Skin of body (tissue), 2 donors: ENCODE measurements around the gene ZBTB20. TPM values are rescaled to one million over a fixed set of nuclear protein-coding genes. Genes with fewer than 3 reads are reported as not detected.

ENCODE experiments used
- DNase-seq: peaks from one replicate; lab custom pipeline; 2025; lab: John Stamatoyannopoulos, UW
- total RNA-seq: library from RNA; depleted of rRNA; stranded (reverse); fragments of >200 nt; gene quantifications from one replicate; pipeline ENCODE4 v1.2.3, GENCODE V29; 2014

The ZBTB20 gene
- total RNA-seq, 1 donor from 2014 or later, result 45.8 TPM

- DNase-seq, result no peak
Measured at GRCh38 chr3:114417675-114418074, 729.4 kb downstream of the ZBTB20 start.

- no peak for DNase-seq
Measured at GRCh38 chr3:114417265-114417664, 729.8 kb downstream of the ZBTB20 start.

GRCh38 chr3:114411811-114412803 lies 735.0 kb downstream of the ZBTB20 start:
- DNase-seq, result no peak

GRCh38 chr3:114411190-114411668 lies 735.9 kb downstream of the ZBTB20 start:
- DNase-seq, result peak; percentile 81

DNA sequence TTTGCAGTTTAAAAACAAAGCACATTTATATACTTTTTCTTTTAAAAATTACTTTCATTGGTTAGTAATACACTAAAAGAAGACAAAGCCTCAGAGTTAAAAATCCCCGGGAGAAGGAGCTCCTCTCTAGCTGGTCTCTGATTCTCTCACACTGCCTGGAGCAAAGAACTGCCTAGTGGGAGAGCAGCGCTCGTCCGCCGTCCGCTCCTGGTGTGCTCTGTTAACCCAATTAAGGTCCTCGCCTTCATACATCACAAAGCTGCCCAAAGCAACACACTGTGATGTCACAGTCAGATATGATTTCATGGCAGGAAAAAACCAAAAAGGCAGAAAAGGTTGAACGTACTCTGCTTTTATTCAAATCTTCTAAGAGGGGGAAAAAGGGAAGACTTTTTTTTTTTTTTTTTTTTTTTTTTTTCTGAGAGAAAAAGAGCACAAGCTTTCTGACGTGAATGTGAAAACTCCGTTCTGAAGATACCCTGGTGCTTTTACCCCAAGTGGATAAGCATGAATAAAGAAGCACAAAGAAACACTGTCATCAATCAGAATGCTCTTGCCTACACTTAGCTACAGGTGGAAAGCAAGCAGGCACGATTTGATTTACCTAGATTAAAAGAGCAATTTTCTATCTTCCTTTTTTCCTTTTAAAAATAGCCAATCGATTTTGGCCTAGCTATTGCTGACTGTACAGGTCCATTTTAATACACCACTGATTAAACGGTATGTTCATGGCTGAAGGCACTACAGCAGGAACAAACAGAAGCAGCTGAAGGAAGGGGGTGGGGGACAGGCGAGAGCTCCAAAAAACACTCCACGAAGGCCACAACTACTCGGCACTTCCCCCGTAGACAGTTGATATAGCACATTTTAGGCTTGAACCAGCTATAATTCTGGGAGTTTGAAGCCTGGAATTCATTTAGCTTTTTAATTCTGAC lies 738.1 kb downstream of the ZBTB20 start:
- DNase-seq, result no peak

DNA sequence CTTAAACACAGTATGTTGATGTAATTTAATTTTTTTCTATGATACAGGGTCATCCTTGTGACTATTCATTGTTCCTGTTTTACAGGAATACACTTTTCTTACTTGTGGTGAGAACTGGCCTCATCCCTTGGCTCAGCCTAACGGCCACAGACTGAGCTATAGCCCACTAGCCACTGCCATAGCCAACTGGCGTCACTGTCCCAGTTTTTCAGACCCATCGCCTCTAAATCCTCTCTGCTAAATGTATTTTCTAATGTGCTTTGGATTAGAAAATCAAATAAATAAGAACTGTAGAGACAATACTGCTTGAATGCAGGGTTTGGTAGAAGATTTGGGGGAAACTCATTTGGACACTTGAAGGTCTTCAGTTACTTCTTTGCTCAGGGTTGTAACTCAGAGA lies 740.2 kb downstream of the ZBTB20 start:
- DNase-seq, result no peak

DNA sequence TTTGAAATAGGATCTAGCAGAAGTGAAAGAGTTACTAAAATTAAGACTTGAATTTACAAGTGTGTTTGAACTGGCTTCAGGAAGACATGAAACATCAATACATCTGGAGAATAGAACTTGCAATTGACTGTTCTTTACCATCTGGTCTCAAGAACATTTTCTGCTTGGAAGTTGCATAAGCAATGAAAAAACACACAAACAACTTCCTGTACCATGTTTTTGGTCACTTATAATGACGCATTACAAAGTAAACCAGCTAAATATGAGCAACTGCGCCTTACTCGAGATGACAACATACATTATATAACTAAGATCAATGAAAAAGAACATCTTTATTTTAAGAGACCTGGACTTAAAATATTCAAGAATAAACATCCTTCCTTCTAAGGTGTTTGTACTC lies 740.8 kb downstream of the ZBTB20 start:
- peak; percentile 61 for DNase-seq

DNA sequence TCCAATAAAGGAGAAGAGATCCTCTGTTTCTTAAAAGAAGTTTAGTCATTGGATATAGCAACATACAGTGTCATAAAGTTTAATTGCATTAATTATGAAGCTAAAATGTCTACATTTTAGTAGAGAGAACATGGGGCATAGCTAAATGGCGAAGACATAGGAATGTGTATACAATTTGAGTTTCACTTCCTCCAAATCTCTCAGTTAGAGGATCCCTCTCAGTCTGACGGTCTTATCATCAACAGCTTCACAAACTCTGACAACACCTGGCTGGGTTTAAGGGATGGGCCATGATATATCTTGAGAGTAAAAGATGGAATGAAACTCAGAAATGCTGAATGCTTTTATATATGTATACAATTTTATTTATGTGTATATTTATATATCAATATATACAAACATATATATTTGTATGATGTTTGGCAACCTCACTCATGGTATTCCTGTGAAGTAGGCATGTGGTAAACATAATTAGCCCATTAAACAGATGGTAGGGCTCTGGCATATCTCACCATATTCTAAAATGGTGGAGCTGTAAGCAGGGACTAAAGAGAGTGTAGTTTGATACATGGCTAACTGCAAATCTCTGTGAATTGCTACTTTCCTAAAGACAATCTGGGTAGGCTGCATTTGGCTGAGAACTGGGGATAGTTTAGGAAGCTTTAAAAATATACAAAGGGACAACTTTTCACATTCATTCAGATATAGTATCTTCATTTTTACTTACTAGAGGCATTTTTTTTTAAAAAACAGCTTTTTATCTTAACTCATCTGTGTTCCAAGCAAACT lies 741.7 kb downstream of the ZBTB20 start:
- no peak for DNase-seq

DNA sequence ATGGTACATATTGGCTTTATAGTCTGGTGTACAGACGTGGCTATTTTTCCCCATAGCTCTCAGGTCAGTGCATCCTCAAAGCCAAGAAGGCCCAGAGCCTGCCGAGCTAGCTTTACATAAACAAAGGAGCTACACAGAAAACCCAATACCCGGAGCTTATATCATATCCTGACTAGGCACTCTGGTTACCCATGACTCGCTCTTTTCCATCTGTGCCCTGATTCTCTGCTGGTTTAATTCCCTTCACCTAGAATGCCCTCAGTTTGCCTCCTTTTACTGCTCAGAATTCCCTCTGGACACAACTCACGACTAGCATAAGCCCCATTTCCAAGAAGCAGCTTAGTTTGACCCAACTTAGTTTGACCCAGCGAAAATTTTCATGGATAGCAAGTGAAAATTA lies 742.5 kb downstream of the ZBTB20 start:
- DNase-seq, result no peak

DNA sequence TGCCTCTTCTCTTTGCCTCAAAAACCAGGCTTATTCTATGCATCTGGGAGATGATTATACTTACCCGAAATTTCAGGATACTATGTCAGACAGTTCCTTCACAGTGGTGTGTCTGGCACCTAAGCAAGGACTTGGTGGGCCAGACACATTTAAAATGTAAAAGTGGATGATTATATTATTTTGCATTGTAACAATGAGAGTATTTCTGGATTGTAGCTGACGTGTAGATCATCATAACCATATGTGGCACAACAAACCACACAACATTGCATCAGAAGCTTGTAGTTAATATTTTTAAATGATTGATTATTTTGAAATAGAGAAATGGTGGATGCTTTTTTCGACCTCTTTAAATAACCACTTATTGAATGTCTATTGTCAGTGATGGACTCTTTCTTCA lies 744.2 kb downstream of the ZBTB20 start:
- peak; percentile 40 for DNase-seq

DNA sequence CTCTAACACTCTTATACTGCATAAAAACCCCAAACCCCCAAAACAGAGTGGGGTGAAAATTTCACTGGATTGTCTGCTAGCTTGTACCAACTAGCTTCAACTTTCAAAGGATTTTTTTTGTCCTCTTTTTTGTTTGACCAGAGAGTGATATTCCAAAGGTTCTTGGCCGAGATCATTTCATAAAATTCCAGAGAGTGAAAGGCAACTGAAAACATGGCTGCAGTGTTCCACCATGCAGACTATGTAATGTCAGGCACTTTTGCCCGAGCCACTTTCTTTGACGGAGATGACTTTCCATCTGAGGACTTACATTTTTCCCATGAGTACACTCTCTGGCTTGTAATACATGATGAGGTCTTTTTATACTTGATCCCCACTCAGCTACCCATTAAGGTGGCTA lies 745.7 kb downstream of the ZBTB20 start:
- no peak for DNase-seq

DNA sequence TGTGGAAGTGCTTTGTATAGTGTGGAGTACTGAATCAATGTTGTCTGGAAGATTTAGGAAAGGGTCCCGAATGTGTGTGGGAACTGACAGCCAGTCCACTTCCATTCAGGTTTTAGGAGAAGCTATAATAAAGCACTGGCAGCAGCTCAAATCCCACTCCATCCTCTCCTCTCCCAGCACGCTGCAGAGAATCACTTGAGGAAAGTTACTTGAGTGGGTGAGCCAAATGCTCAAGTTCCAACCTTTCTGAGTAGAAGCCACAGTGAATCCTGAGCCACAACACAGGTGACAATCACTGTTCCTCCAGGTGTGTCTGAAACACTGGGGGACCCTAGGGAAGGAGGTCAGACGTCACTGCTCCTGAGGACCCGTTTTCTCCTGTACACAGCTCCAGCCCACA lies 746.7 kb downstream of the ZBTB20 start:
- no peak for DNase-seq

- no peak for DNase-seq
Measured at GRCh38 chr3:114394551-114394950, 752.5 kb downstream of the ZBTB20 start.

DNA sequence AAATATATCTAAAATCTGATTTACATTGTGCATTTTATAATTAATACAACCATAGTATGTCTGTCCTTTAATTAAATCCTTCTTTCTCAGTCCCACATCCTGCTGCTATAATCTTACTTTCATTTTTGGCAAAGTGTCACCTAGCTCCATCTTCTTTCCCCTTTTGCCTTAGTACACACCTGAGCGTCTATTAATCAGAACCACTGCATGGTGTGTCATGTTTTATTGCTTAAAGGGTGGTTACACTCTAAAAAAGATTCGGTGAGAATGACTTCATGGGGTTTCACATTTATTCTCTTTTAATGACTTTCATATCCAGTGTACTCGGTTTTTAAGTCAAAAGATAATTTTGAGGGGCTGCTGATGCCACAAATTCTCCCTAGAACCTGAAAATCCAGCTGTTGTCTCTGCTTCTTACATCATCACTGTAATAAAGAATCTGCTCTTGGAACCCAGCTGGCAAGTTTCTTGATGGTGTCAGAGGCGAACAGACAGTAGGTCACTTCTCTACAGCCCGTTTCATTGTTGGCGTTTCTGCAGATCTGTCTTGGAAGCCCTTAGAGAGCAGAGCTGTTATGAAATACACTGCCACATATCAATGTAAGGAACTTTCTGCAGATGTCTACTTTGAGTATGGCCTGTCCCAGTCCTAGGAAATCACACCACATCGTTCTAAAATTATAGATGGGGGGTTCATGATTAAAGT lies 753.6 kb downstream of the ZBTB20 start:
- DNase-seq, result no peak

- DNase-seq, result no peak
Measured at GRCh38 chr3:114392831-114393230, 754.3 kb downstream of the ZBTB20 start.

- DNase-seq, result no peak
Measured at GRCh38 chr3:114389156-114389555, 757.9 kb downstream of the ZBTB20 start.

GRCh38 chr3:114384558-114384903 lies 762.6 kb downstream of the ZBTB20 start:
- no peak for DNase-seq

DNA sequence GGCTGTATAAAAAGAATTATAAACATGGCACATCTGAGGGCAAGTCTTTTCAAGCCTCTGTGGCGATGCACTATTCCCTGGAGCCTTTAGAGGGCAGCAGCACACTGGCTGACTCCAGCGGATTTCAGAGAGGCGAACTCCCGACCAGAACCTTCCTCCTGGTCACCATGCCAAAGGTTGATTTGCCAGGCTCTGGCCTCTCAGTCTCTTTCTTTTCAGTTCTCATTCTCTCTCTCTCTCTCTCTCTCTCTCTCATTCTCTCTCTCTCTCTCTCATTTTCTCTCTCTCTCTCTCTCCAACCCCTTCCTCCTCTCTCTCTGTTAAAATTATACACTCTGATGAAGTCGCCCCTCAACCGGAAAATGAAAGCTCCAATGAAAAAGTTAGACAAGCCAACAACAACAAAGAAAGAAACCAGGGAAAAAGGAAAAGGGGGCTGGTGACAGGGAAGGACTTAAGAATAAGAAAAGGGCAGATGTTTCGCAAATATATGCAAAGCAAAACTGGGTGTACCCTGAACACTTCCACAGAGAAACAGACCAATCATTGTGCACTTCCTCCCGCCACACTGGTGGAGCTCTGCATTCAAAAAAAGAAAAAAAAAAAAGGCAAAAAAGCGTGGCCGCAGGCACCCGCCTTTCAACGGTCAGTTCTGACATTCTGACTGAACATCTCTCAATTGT lies 763.1 kb downstream of the ZBTB20 start:
- peak; percentile 78 for DNase-seq

- peak; percentile 68 for DNase-seq
Measured at GRCh38 chr3:114380233-114380651, 766.8 kb downstream of the ZBTB20 start.

DNA sequence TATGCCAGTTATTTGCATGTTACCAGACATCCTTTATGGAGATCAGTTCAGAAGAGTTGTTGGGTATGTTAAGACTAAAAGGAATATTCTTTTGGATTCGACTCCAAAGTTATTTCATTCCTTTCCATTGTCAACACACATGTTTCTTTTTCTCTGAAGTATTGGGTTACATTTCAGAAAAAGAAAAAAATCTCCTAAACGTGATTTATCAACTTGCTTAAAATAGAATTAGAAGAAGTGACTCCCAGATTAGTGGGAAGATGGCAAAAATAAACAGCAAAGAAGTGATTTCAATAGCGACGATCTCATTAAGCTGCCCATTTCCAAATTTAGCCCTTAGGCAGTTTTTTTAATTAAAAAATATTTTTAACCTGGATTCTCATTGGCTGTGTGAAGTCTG lies 767.8 kb downstream of the ZBTB20 start:
- no peak for DNase-seq
